HEK293 (cell line): Measurements from ENCODE around the gene PITPNC1.
A peak's percentile ranks its signal among the peaks of the same experiment; 100 is the strongest.

Experiments used
- CTCF ChIA-PET: fragments of 350-600 bp; formaldehyde crosslinking; extraction: SDS; loops from one replicate; lab custom pipeline; 2021; ENCODE audit warnings: antibody characterized with exemption; lab: Yijun Ruan, JAX
- POLR2A ChIA-PET: fragments of 300-600 bp; formaldehyde crosslinking; extraction: SDS; loops from one replicate; lab custom pipeline; 2020; ENCODE audit warnings: antibody characterized with exemption, inconsistent platforms; lab: Yijun Ruan, JAX
- H3K27ac ChIP-seq: fragments of 200-500 bp; sonication (Bioruptor generic); 2 replicates; pipeline ENCODE4 v1.5.1; 2014; ENCODE audit warnings: low read depth, low read length, control low read depth, inconsistent platforms; ENCODE audit errors: extremely low read depth
- H3K36me3 ChIP-seq, 2 experiments: fragments of 200-500 bp in 1 of 2; sonication (Bioruptor generic) in 1 of 2; 1 replicate in 1 of 2; 2 replicates in 1 of 2; pipeline ENCODE4 v1.5.1; 2014 to 2017; ENCODE audit warnings: inconsistent platforms in 2 of 2, low read length in 2 of 2; ENCODE audit not compliant: control insufficient read depth in 2 of 2, insufficient read depth in 1 of 2
- H3K4me1 ChIP-seq: fragments of 200-500 bp; sonication (Bioruptor generic); 2 replicates; pipeline ENCODE4 v1.5.1; 2014; ENCODE audit warnings: mild to moderate bottlenecking, low read length, inconsistent platforms; ENCODE audit not compliant: control insufficient read depth, insufficient read depth
- H3K4me3 ChIP-seq: 2 replicates; pipeline ENCODE4 v1.5.1; 2011; ENCODE audit warnings: low read depth, mild to moderate bottlenecking, control low read depth, low read length, moderate library complexity
- H3K9me3 ChIP-seq: fragments of 200-500 bp; sonication (Bioruptor generic); 2 replicates; pipeline ENCODE4 v1.5.1; 2014; ENCODE audit warnings: low read depth, low read length, inconsistent platforms; ENCODE audit not compliant: control insufficient read depth, insufficient read depth
- ELK4 ChIP-seq: IDR thresholded peaks from 2 replicates; pipeline ENCODE4 v1.6.1; 2011; ENCODE audit warnings: mild to moderate bottlenecking, low read depth, low read length, borderline replicate concordance
- IKZF3 ChIP-seq: fragments of 450-650 bp; IDR thresholded peaks from 2 replicates; pipeline ENCODE4 v1.5.0; 2018; ENCODE audit warnings: missing biosample characterization, mild to moderate bottlenecking, missing genetic modification characterization, moderate library complexity
- KLF9 ChIP-seq: fragments of 450-650 bp; formaldehyde crosslinking; IDR thresholded peaks from 2 replicates; pipeline ENCODE4 v1.5.1; 2016; ENCODE audit warnings: missing biosample characterization, missing genetic modification characterization, low read depth
- PRDM10 ChIP-seq: fragments of 450-650 bp; formaldehyde crosslinking; IDR thresholded peaks from 2 replicates; pipeline ENCODE4 v1.5.1; 2016; ENCODE audit warnings: missing biosample characterization, missing genetic modification characterization
- SP2 ChIP-seq: fragments of 450-650 bp; formaldehyde crosslinking; IDR thresholded peaks from 2 replicates; pipeline ENCODE4 v1.5.1; 2016; ENCODE audit warnings: missing biosample characterization, missing genetic modification characterization
- ZBTB48 ChIP-seq: fragments of 450-650 bp; formaldehyde crosslinking; IDR thresholded peaks from 2 replicates; pipeline ENCODE4 v1.5.1; 2016; ENCODE audit warnings: missing biosample characterization, missing genetic modification characterization
- ZFP41 ChIP-seq: fragments of 450-650 bp; formaldehyde crosslinking; IDR thresholded peaks from 2 replicates; pipeline ENCODE4 v1.5.1; 2016; ENCODE audit warnings: missing biosample characterization, missing genetic modification characterization, borderline replicate concordance
- ZNF121 ChIP-seq: fragments of 450-650 bp; formaldehyde crosslinking; IDR thresholded peaks from 2 replicates; pipeline ENCODE4 v1.5.1; 2016; ENCODE audit warnings: missing biosample characterization, missing genetic modification characterization
- ZNF280C ChIP-seq: fragments of 450-650 bp; formaldehyde crosslinking; IDR thresholded peaks from 2 replicates; pipeline ENCODE4 v1.5.1; 2016; ENCODE audit warnings: missing biosample characterization, missing genetic modification characterization
- ZNF302 ChIP-seq: fragments of 450-650 bp; formaldehyde crosslinking; IDR thresholded peaks from 2 replicates; pipeline ENCODE4 v1.5.1; 2016; ENCODE audit warnings: missing biosample characterization, missing genetic modification characterization, low read depth
- ZNF404 ChIP-seq: fragments of 450-650 bp; formaldehyde crosslinking; IDR thresholded peaks from 2 replicates; pipeline ENCODE4 v1.5.1; 2017; ENCODE audit warnings: missing biosample characterization, missing genetic modification characterization
- ZNF510 ChIP-seq: fragments of 450-650 bp; formaldehyde crosslinking; IDR thresholded peaks from 2 replicates; pipeline ENCODE4 v1.5.1; 2018; ENCODE audit warnings: mild to moderate bottlenecking, missing genetic modification characterization, missing biosample characterization; ENCODE audit not compliant: insufficient replicate concordance
- ZNF623 ChIP-seq: fragments of 450-650 bp; formaldehyde crosslinking; IDR thresholded peaks from 2 replicates; pipeline ENCODE4 v1.5.1; 2016; ENCODE audit warnings: missing biosample characterization, missing genetic modification characterization
- TF ChIP-seq, protein P1 (sequence below): fragments of 450-650 bp; formaldehyde crosslinking; IDR thresholded peaks from 2 replicates; pipeline ENCODE4 v1.5.1; 2016; ENCODE audit warnings: missing biosample characterization, missing genetic modification characterization
- TF ChIP-seq, protein P2 (sequence below): fragments of 450-650 bp; formaldehyde crosslinking; IDR thresholded peaks from 2 replicates; pipeline ENCODE4 v1.5.1; 2017; ENCODE audit warnings: missing biosample characterization, missing genetic modification characterization

Gene PITPNC1

DNA sequence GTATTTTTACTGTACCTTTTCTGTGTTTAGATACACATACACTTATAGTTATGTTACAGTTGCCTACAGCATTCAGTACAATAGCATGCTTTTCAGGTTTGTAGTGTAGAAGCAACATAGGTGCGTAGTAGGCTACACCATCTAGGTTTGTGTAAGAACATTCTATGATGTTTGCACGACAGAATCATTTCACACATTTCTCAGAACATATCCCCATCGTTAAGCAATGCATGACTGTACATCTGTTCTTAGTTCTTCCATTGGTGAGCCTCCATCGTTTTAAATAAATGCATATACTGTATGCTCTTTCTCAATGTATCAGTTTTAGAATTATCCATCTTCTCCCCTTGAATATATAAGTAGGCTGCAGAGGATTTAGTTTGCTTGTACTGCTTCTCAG is 122.6 kb downstream of the PITPNC1 start:
- Histone ChIP-seq H3K27ac (no peak overlapping the region), H3K36me3 (no peaks in the 10 kb centered on the region), H3K4me1 (peaks cover 3% of the 10 kb centered on the region), H3K4me3 (no peak overlapping the region), H3K9me3 (no peaks in the 10 kb centered on the region)
- ChIA-PET CTCF (no interaction called here), POLR2A (no interaction called here)
- TF ChIP-seq ELK4: no peak
- no peak for TF ChIP-seq KLF9 (tag by site-specific recombination)
- no peak for TF ChIP-seq ZNF302 (tag by site-specific recombination)
- TF ChIP-seq SP2: no peak
- TF ChIP-seq IKZF3 (tag by site-specific recombination): no peak
- TF ChIP-seq ZNF121: no peak
- no peak for TF ChIP-seq ZBTB48
- TF ChIP-seq, protein P1, sequence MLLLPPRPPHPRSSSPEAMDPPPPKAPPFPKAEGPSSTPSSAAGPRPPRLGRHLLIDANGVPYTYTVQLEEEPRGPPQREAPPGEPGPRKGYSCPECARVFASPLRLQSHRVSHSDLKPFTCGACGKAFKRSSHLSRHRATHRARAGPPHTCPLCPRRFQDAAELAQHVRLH (tag by site-specific recombination): no peak
- no peak for TF ChIP-seq ZNF510
- no peak for TF ChIP-seq ZNF623
- no peak for TF ChIP-seq ZNF404
- TF ChIP-seq ZFP41 (tag by site-specific recombination): no peak

DNA sequence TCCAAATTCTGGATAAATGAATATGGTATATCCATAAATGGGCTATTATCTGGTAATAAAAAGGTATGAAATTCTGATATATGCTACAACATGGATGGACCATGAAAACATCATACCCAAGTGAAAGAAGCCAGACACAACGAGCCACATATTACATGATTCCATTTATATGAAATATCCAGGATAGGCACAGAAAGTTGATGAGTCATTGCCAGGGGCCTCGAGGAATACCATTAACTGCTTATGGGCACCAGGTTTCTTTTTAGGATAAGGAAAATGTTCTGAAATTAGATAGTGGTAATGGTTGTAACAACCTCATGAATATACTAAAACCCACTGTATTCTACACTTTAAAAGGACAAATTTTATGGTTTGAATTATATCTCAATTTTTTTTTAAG is 123.2 kb downstream of the PITPNC1 start:
- no peaks in the 10 kb centered on the region for H3K36me3 ChIP-seq
- ChIA-PET CTCF (interaction anchor here (0.6 to 0.8 kb wide), 2 partner anchors 77 to 110 kb away, joined by 3 read pairs; no protein-coding TSS in a partner anchor), POLR2A (no interaction called here)
- H3K4me3 ChIP-seq: no peak overlapping the region
- no peaks in the 10 kb centered on the region for H3K9me3 ChIP-seq
- no peak overlapping the region for H3K27ac ChIP-seq
- peaks cover 3% of the 10 kb centered on the region for H3K4me1 ChIP-seq
- TF ChIP-seq ZNF280C (tag by site-specific recombination) (no peak), PRDM10 (0 out of 2 replicates have a peak, but pooled peaks have one; percentile 12)
- TF ChIP-seq, protein P2, sequence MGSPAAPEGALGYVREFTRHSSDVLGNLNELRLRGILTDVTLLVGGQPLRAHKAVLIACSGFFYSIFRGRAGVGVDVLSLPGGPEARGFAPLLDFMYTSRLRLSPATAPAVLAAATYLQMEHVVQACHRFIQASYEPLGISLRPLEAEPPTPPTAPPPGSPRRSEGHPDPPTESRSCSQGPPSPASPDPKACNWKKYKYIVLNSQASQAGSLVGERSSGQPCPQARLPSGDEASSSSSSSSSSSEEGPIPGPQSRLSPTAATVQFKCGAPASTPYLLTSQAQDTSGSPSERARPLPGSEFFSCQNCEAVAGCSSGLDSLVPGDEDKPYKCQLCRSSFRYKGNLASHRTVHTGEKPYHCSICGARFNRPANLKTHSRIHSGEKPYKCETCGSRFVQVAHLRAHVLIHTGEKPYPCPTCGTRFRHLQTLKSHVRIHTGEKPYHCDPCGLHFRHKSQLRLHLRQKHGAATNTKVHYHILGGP (tag by site-specific recombination): peak; percentile 70
- TF ChIP-seq, all 188 proteins: peak for 2
